ENCODE data around the gene SESN1. TPM values are rescaled to one million over a fixed set of nuclear protein-coding genes. Genes with fewer than 3 reads are reported as not detected.

Gene SESN1
- total RNA-seq, 1 donor from 2014 or later = 27.3 TPM

- no peak overlapping the region for H3K4me3 Mint-ChIP-seq (ENCODE audit: unreplicated experiment)
- H3K27me3 ChIP-seq (ENCODE audit: insufficient read depth, low read length) = no peaks in the 10 kb centered on the region
- H3K27ac ChIP-seq (ENCODE audit: low read depth, low read length) = no peak overlapping the region
- H3K27me3 Mint-ChIP-seq (ENCODE audit: low read depth, unreplicated experiment) = no peaks in the 10 kb centered on the region
- H3K27ac Mint-ChIP-seq (ENCODE audit: unreplicated experiment) = peak overlapping the region; percentile 7
- H3K36me3 Mint-ChIP-seq (ENCODE audit: low read depth, unreplicated experiment) = no peaks in the 10 kb centered on the region
- no peak overlapping the region for H3K4me3 ChIP-seq (ENCODE audit: insufficient read depth, low read depth, low read length)
- no peak overlapping the region for H3K9ac ChIP-seq (ENCODE audit: low read length)
- peak overlapping the region; percentile 9 for H3K4me2 ChIP-seq (ENCODE audit: low read length)
- peaks cover 32% of the 10 kb centered on the region for H3K4me1 Mint-ChIP-seq (ENCODE audit: low read depth, unreplicated experiment)
- no peak for FAIRE-seq
- TF ChIP-seq CTCF (IDR thresholded peaks at IDR 0.05; ENCODE audit: insufficient read depth, low read depth, low read length) (no peak), EZH2 (IDR thresholded peaks at IDR 0.05; ENCODE audit: insufficient read depth, low read length) (no peak)
- no peaks in the 10 kb centered on the region for H3K9me3 Mint-ChIP-seq (ENCODE audit: unreplicated experiment)
- H4K20me1 ChIP-seq (ENCODE audit: insufficient read depth, low read length) = no peaks in the 10 kb centered on the region
- H3K9me3 ChIP-seq (ENCODE audit: insufficient read depth, low read depth, low read length) = no peaks in the 10 kb centered on the region
- DNase-seq (ENCODE audit: low read depth) = peak; percentile 79
- no peaks in the 10 kb centered on the region for H3K36me3 ChIP-seq (ENCODE audit: insufficient read depth, low read length)
- H3K4me1 ChIP-seq (ENCODE audit: insufficient read depth, low read length) = peaks cover 10% of the 10 kb centered on the region
- H2AFZ ChIP-seq (ENCODE audit: low read depth, low read length) = no peak overlapping the region
- no peaks in the 10 kb centered on the region for H3K79me2 ChIP-seq (ENCODE audit: insufficient read depth, low read length)
Measured at GRCh38 chr6:108946695-108947094, 148.0 kb downstream of the SESN1 start.

- TF ChIP-seq EZH2 (IDR thresholded peaks at IDR 0.05; ENCODE audit: insufficient read depth, low read length) (no peak), CTCF (IDR thresholded peaks at IDR 0.05; ENCODE audit: insufficient read depth, low read depth, low read length) (no peak)
- no peaks in the 10 kb centered on the region for H3K9me3 ChIP-seq (ENCODE audit: insufficient read depth, low read depth, low read length)
- H2AFZ ChIP-seq (ENCODE audit: low read depth, low read length) = peak overlapping the region; percentile 39
- no peak overlapping the region for H3K4me3 ChIP-seq (ENCODE audit: insufficient read depth, low read depth, low read length)
- Mint-ChIP-seq H3K36me3 (ENCODE audit: low read depth, unreplicated experiment) (peaks cover 2% of the 10 kb centered on the region), H3K27ac (ENCODE audit: unreplicated experiment) (peak overlapping the region; percentile 85), H3K27me3 (ENCODE audit: low read depth, unreplicated experiment) (no peaks in the 10 kb centered on the region), H3K4me1 (ENCODE audit: low read depth, unreplicated experiment) (peaks cover 32% of the 10 kb centered on the region), H3K4me3 (ENCODE audit: unreplicated experiment) (no peak overlapping the region), H3K9me3 (ENCODE audit: unreplicated experiment) (no peaks in the 10 kb centered on the region)
- H3K27me3 ChIP-seq (ENCODE audit: insufficient read depth, low read length) = no peaks in the 10 kb centered on the region
- peak overlapping the region; percentile 47 for H3K27ac ChIP-seq (ENCODE audit: low read depth, low read length)
- FAIRE-seq = no peak
- H3K79me2 ChIP-seq (ENCODE audit: insufficient read depth, low read length) = no peaks in the 10 kb centered on the region
- peak; percentile 85 for DNase-seq (ENCODE audit: low read depth)
- no peaks in the 10 kb centered on the region for H4K20me1 ChIP-seq (ENCODE audit: insufficient read depth, low read length)
- H3K4me1 ChIP-seq (ENCODE audit: insufficient read depth, low read length) = peaks cover 10% of the 10 kb centered on the region
- H3K36me3 ChIP-seq (ENCODE audit: insufficient read depth, low read length) = no peaks in the 10 kb centered on the region
- H3K9ac ChIP-seq (ENCODE audit: low read length) = peak overlapping the region; percentile 40
- H3K4me2 ChIP-seq (ENCODE audit: low read length) = peak overlapping the region; percentile 38
Measured at GRCh38 chr6:108945681-108946159, 148.9 kb downstream of the SESN1 start.

Measured in astrocyte (in vitro differentiated cells and primary cell).